Measurements from ENCODE around the gene NOS1AP. TPM values are rescaled to one million over a fixed set of nuclear protein-coding genes. Genes with fewer than 3 reads are reported as not detected.
"Not testable (repeated sequence)": the region's sequence is repeated elsewhere in the genome, so short reads cannot be mapped to it uniquely, and the experiment has no call there.

Gene NOS1AP
- total RNA-seq, 1 experiment from 2014 or later, result 0.51 TPM

DNA sequence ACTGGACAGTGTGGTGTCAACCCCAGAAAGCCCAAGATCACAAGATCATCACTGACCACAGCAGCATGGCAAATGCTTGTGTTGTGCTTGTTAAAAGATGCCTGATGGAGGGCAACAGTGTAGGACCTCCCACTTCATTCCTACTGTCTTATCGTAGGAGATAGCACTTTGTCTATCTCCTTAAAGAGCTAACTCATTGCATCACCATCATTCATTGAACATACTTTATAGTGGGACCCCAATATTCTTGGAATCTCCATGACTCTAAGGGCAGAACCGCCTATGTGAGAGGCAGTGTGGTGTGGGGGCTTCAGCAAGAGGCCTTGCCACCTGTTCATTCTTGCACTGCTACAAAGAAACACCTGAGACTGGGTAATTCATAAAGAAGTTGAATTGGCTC, 347.4 kb downstream of the NOS1AP start:
- no peak overlapping the region for H3K4me3 ChIP-seq
- no peaks in the 10 kb centered on the region for H3K9me3 ChIP-seq (replicated peaks)
- no peaks in the 10 kb centered on the region for H3K36me3 ChIP-seq
- DNase-seq, result no peak
- no peaks in the 10 kb centered on the region for H3K4me1 ChIP-seq
- H3K27me3 ChIP-seq, result no peaks in the 10 kb centered on the region
- H3K27ac ChIP-seq, result no peak overlapping the region

- no peak overlapping the region for H3K4me3 ChIP-seq
- no peaks in the 10 kb centered on the region for H3K4me1 ChIP-seq
- H3K36me3 ChIP-seq, result no peaks in the 10 kb centered on the region
- H3K9me3 ChIP-seq (replicated peaks), result no peaks in the 10 kb centered on the region
- DNase-seq, result no peak
- no peak overlapping the region for H3K27ac ChIP-seq
- H3K27me3 ChIP-seq, result no peaks in the 10 kb centered on the region
Observed at GRCh38 chr1:162417650-162418049, 348.2 kb downstream of the NOS1AP start.

DNA sequence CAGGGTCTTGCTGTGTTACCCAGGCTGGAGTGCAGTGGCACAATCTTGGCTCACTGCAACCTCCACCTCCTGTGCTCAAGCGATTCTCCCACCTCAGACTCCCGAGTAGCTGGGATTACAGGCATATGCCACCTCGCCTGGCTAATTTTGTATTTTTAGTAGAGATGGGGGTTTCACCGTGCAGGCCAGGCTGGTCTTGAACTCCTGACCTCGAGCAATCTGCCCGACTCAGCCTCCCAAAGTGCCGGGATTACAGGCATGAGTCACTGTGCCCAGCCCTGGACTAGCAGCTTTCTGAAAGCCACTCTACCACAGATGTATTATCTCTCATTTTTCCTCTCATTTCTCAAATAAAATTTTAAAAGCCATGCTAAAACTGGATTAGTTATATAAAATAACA, 349.1 kb downstream of the NOS1AP start:
- not testable (repeated sequence) for H3K9me3 ChIP-seq (replicated peaks); DNase-seq

GRCh38 chr1:162419450-162419931, 350.0 kb downstream of the NOS1AP start:
- not testable (repeated sequence) for H3K27ac ChIP-seq; H3K9me3 ChIP-seq (replicated peaks); H3K4me3 ChIP-seq; H3K36me3 ChIP-seq; DNase-seq; H3K27me3 ChIP-seq; H3K4me1 ChIP-seq

More for the DNA sequence above, 349.1 kb downstream of the NOS1AP start:
- H3K4me1 ChIP-seq, H3K27me3 ChIP-seq, H3K4me3 ChIP-seq, H3K27ac ChIP-seq, H3K36me3 ChIP-seq: not testable (repeated sequence)

Other genes with a start within 250 kb of the NOS1AP start
- 39.7 and 40.0 TPM in 2 replicates for gene OLFML2B, start 45.8 kb upstream of the NOS1AP start, total RNA-seq (2014; rRNA removed; shearing (Covaris generic))